Activated T-cell treated with anti-CD3 and anti-CD28 coated beads for 1 hour (primary cell): ENCODE results near the gene EIF3A.
"Not testable (repeated sequence)": the region's sequence is repeated elsewhere in the genome, so short reads cannot be mapped to it uniquely, and the experiment has no call there.

ENCODE experiments used
- DNase-seq: peaks from one replicate; pipeline ENCODE4 v3.0.0-alpha.2; 2020; ENCODE audit warnings: low read depth

EIF3A gene

DNA sequence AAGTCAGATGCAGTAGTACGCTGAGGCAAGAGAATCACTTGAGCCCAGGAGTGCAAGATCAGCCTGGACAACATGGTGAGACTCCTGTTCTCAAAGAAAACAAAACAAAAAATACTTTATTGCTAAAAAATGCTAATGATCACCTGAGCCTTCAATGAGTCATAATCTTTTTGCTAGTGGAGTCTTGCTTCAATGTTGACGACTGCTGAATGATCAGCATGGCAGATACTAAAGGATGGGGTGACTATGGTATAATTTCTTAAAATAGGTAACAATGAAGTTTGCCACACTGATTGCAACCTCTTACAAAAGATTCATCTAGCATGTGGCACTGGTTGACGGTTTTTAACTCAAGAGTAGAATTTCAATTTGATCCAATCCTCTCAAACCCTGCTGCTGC lies 28.8 kb downstream of the EIF3A start:
- no peak for DNase-seq

DNA sequence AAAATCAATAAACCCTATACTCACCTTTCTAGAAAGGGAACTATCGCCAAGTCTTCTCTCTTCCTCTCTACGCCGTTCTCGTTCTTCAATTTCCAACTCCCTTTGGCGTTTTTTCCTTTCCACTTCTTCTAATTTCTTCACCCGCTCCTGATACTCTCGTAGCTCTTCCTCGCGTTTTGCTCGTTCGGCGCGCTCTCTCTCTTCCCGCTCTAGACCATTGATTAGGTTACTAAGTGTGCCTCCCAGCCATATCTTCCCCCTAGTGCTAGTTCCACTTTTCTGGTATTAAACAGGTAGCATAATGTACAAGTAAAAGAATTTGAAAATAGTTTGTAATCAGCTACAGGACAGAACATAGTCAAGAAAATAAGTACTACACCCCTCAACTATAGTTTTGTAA lies 30.8 kb downstream of the EIF3A start:
- DNase-seq: no peak

DNA sequence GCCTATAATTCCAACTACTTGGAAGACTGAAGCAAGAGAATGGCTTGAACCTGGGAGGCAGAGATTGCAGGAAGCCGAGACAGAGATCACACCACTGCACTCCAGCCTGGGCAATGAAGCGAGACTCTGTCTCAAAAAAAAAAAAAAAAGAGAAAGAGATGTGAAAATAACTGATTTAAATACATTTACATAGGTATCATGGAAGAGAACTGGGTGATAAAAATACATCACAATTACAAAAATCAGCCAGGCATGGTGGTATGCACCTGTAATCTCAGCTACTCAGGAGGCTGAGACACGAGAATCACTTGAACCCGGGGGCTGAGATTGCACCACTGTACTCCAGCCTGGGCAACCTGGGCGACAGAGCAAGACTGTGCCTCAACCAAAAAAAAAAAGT lies 31.3 kb downstream of the EIF3A start:
- no peak for DNase-seq

DNA sequence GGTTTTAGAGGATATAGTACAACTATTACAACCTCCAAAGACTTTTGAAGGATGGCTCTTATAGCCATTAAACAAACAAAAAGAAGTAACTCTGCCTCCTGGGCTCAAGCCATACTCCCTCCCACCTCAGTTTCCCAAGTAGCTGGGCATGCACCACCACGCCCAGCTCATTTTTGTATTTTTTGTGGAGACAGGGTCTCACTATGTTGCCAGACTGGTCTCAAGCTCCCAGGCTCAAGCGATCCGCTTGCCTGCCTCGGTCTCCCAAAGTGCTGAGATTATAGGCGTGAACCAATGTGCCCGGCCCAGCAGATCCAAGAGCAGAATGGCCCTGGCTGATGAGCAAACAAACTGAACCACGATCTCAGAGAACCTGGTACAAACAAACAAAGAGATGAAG lies 35.1 kb downstream of the EIF3A start:
- DNase-seq: no peak

DNA sequence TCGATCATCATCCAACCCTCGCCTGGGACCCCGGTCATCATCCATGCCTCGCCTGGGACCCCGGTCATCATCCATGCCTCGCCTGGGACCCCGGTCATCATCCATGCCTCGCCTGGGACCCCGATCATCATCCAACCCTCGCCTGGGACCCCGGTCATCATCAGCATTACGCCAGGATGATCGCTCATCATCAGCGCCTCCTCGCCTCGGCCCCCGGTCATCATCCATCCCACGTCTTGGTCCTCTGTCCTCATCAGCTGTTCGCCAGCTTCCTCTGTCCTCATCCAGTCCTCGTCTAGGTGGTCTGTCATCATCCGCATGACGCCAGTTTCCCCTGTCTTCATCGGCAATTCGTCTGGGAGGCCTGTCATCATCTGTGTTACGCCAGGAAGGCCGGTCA lies 38.4 kb downstream of the EIF3A start:
- DNase-seq: no peak

DNA sequence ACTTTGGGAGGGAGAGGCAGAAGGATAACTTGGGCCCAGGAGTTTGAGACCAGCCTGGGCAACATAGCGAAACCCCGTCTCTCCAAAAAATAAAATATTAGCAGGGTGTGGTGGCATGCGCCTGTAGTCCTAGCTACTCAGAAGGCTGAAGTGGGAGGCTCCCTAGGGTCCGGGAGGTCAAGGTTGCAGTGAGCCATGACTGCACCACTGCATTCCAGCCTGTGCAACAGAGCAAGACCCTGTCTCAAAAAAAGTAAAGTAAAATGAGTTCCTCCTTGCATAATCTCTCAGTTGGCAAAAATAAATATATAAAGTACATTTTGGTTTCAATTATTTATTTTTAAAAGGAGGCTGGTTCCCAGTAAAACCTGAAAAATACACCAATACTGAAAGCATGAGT lies 39.3 kb downstream of the EIF3A start:
- no peak for DNase-seq

DNA sequence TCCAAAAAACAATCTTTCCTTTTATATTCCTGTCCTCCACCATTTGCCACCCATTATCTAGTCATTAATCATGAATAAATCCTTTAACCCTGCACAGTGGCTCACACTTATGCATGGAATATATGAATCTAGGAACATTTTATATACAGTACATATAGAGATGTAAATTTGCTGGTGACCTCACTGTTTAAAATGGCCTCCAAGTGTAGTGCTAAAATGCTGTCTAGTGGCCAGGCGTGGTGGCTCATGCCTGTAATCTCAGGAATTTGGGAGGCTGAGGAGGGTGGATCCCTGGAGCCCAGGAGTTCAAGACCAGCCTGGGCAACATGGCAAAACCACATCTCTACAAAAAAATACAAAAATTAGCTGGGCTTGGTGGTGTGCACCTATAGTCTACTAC lies 41.5 kb downstream of the EIF3A start:
- DNase-seq: no peak

DNA sequence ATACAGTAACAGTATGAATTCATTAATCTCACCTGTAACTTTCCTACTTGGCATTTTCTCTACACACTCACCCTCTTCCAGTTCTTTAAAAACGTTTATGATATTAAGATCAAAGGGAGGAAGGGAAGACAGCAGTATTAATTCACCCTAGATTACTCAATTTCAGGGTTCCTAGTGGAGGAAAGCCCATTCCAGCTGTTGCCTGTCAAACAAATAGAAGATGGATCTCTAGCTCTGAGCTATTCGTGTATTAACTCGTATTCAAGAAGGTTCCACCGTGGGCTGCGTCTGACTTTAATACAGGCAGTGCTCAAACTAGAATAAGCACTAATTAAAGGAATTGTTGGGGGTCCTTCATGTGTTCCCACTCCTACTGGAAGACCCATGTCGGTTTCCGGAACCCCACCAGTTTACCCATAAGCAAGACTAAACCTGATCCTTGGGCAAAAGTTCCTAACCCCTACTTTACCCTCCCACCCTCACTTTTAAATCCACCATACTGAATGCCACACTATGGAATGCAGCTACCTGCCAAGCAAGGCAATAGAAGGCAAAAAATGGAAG lies 49.0 kb downstream of the EIF3A start:
- DNase-seq: no peak

DNA sequence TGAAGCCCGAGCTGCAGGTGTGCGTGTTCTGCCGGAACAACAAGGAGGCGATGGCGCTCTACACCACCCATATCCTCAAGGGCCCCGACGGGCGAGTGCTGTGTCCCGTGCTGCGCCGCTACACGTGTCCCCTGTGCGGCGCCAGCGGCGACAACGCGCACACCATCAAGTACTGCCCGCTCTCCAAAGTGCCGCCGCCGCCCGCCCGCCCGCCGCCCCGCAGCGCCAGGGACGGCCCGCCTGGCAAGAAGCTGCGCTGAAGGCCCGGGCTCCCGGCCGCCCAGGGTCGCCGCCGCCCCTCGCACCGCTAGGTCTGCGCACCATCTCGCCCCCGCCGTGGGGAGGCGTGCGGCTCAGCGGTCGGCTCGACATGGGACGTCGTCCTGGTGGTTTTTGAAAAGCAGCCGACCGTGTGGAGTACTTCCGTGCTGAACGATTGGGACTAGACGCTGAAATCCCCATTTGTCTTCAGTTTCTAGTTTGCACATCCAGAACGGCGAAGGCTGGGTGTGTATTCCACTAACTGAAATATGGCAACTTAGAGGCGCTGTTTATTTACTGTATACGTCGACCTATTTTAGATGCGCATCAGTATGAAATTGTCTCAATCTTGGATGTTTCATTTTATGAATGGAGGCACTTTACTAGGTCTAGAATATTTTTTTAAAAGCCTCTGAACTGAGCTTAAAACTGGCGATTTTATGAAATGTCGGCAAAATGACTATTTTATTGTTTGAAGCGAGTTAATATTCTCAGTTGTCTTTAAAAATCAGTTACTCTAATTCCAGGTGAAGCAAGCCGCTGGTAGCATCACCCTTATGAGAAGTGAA lies 50.0 kb downstream of the EIF3A start:
- DNase-seq: peak; percentile 28

DNA sequence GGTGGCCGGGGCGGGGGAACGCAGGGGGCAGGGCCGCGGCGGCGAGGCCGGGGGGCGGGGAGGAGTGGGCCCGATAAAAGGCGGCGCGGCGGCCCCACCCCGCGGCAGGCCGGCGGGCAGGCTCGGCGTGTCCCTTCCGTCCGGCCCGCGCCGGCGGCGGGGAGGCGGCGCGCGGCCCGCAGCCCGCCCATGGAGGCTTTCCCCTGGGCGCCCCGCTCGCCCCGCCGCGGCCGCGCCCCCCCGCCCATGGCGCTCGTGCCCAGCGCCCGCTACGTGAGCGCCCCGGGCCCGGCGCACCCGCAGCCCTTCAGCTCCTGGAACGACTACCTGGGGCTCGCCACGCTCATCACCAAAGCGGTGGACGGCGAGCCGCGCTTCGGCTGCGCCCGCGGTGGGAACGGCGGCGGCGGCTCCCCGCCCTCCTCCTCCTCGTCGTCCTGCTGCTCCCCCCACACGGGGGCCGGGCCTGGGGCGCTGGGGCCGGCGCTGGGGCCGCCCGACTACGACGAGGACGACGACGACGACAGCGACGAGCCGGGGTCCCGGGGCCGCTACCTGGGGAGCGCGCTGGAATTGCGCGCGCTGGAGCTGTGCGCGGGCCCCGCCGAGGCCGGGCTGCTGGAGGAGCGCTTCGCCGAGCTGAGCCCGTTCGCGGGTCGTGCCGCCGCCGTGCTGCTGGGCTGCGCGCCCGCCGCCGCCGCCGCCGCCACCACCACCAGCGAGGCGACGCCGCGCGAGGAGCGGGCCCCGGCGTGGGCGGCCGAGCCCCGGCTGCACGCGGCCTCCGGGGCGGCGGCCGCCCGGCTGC lies 50.8 kb downstream of the EIF3A start, which contains the start of gene NANOS1:
Gene NANOS1 (plus strand): TSS at position 102 of the 808 bp plus-strand sequence. CDS start 88 bp downstream, at position 190.
- DNase-seq: no peak

DNA sequence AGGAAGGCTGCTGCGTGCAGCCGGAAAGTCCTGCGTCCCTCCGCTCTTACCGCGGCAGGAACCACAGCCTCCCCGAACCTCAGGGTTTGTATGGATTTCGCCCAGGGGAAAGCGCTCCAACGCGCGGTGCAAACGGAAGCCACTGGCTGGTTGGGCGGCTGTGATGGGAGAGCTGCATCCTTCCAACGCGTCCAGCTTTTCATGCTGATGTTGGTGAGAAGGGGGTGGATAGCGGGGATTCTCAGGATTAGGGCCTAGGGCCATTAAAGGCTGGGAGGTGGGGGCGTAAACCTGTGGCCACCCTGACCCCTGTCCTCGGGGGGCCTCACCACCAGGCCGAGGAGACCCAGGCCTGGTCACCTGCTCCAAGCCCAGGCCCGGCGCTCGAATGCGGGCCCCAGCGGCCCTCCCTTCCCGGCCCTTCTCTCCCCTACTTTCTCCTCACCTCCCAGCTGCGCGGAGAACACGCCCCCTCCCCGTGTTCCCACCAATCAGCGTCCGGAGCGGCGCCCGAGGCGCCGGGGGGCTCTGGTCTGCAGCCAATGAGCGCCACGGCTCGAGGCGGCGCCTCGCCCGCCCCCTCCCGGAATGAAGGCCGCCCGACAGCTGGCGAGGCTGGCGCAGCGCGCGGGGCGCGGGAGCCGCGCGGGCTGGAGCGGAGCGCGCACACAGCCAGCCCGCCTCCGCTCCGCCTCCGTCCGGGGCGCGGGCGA lies 51.6 kb downstream of the EIF3A start:
- peak; percentile 70 for DNase-seq

DNA sequence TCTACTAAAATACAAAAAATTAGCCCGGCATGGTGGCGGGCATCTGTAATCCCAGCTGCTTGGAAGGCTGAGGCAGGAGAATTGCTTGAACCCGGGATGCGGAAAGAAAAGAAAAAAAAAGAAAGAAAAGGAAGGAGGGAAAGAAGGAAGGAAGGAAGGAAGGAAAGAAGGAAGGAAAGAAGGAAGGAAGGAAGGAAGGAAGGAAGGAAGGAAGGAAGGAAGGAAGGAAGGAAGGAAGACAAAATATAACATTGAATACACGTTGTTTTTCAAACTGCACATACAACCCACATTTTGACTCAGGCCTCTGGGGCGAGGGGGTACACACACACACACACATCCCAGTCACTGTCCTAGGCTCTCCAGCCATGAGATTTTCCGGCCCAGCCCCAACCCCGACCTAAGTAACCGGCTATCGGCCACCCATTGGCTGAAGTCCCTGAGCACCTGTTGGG lies 52.1 kb downstream of the EIF3A start:
- not testable (repeated sequence) for DNase-seq

DNA sequence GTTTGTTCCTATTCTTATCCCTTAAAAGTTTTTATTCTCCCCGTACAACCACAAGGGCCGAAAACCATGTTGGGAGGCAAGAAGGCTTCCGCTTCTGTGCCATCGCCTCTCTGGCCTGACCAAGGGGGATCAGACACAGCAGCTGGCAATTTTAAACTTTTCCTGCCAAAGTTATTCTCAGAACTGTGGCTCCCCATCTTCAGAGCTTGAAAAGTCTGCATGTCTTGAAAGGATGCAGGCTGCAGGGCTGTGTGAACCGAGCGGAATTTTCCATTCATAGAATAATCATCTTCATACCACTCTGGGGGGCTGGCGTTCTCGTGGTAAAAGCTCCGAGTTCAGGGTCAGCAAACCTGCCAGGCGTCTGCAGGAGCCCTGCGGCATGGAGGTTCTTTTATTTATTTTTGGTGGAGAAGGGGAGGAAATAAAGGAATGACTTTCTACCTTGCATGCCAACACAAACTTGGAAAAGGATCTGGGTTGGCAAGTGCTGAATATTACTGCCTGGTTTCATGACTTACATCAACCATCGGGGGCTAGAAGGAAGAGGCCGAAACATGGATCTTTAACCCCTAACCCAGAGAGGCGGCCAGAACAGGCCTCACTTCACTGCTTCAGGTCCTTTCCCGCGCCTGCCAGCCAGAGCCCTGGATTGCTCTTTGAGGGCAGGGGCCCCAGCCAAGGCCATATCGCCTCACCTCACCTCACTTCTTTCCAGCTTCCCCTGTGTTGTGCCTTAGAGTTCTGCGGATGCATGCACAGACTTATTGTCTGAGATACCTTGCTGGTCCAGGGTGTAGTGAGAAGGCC lies 54.1 kb downstream of the EIF3A start:
- no peak for DNase-seq

DNA sequence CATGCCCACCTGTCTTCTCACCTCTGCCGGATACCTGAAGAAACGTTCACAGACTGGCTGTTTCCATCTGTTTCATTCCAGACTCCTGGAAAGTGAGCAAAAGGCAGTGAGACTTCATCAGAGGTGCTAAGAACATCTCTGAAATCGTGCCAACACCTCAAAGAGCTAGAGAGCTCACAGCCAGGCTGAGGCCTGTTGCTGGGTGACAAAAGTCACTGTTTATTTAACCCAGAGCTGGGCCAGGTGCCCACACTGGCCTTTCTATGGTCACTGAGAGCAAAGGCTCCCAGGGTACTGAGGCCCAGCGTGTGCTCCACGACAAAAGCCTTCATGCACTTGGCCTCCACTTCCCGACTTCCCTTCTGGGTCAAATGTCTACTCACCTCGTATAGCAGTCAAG lies 54.8 kb downstream of the EIF3A start:
- no peak for DNase-seq

DNA sequence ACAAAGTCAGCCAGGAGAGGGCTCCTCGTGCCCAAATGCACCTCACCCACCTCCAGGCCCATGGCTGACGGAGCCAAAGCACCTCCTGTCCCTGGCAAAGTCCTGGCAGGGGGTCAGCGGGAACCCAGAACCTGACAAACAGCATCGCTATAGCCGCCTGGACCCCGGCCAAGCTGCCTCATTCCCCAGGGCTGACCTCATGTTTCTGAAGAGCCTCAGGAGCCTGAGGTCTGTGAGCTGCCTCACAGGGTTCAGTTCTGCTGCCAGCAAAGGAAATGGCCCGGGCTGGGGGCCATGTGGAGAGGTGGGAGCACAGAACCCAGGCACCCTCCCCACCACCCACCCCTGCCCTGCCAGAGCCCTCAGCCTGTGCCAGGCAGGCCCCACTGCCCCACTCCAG lies 55.3 kb downstream of the EIF3A start:
- DNase-seq: no peak

DNA sequence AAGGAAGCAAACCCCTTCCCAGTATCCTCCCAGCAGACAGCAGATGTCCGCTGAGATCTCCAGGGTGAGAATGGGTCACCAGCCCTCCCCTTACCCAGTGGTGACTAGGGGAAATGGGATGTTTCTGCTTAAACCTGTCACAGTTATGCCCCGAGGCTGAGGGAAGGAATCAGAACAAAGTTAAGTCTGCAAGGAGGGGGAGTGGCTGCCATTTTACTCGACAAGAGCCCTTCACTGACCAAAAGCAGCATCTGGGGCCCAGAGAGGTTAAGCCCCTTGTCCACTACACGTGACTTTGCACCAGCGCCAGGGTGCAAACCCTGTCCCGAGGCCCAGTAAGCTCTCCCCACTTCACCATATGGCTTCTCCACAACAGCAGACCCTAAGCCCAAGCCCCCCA lies 55.7 kb downstream of the EIF3A start:
- DNase-seq: no peak

DNA sequence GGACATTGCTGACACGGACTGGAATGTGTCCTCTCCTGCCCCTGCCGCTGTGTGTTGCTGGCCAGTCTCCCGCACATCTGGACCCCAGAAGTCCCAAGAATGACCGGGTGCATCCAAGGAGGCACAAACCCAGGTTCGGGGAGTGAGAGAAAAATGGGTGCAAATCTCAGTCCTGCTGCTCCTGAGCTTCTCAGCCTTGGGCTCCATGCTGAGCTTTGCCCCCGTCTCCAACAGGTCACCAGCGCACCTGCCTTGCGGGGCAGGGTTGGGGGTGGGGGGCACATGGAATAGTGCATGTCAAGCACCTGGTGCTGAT lies 57.1 kb downstream of the EIF3A start:
- DNase-seq: no peak

DNA sequence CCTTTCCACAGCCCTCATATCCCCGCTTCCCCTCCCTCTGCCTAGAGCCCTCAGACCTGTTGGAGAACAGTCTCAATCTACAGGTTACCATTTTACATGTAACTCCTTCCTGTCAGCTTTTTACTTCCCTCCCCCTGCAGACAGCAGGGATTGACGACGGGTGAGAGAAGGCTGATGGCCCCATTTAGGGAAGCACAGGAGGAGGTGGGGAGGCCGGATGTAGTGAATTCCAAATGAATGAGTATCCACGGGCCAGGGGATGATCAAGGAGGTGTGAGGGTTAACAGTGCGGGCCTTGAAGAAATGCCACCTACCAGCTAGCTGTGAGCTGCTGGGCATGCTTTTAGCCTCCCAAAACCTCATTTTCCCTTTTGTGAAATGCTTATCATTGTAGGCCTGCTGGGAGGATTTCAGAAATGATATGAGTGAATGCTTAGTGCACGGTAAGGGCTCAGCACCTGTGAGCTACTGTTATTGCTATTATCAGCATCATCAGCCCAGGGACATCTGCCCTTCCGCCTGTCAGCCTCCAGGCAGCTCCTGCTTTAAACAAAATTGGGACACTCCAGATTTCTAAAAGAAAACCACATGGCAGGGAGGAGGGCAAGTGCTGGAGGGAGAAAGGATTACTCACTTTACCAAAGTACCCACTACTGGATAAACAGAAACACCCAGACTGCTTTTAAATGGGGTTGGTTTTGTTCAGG lies 57.6 kb downstream of the EIF3A start:
- no peak for DNase-seq

DNA sequence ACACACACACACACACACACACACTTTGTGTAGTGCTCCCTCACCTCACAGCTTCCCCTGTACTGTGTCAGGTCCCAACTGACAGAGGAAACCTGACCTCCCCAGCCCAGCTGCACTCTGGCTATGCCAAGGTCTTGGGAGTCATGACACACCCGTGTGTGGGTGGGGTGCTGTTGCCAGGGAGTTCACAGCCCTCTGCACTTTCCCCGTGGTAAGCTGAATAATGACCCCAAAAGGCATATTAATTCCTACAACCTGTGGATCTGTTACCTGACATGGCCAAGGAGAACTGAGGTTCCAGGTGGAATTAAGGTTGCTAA lies 60.0 kb downstream of the EIF3A start:
- DNase-seq: no peak

DNA sequence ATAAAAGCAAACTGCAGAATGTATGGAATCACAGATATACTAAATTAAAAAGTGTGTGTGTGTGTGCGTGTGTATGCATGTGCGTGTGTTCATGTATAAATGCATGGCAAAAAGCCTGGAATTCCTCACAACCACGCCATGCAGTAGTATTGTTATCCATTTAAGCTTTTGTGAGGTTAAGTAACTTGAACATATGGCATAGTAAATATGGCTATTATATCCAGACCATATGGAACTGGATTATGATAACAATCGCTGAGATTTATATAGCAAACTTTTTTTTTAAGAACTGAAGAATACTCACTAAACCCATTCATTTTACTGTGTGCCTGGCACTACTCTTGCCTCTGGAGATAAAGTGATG lies 73.4 kb downstream of the EIF3A start:
- no peak for DNase-seq
